ENCODE results near the gene PPP1R13B.

DNA sequence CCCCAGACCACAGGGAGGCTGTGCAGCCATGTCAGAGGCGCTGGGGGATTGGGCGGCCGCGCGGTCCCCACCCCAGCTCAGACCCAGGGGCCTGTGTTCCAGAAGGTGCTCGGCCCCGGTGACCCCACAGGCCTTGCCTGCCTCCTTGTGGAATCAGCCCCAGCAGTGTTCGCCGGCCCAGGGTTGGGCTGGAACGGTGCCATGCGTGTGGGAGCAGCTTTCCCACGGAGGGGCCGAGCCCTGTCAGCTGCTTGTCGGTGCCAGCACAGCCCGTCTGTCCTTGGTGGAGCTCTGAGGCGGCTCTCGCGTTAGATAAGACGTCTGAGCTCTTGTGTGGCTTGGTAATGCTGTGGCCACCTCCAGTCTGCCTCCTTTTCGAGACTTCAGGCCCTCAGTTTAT, 123.3 kb downstream of the PPP1R13B start:
- TF ChIP-seq POLR2AphosphoS5 (IDR thresholded peaks at IDR 0.05), result peak; percentile 14 to 37
- no peak for TF ChIP-seq EP300 (IDR thresholded peaks at IDR 0.05)
